Endothelial cell of umbilical vein (primary cell): Measurements from ENCODE around the gene MCC. TPM values are rescaled to one million over a fixed set of nuclear protein-coding genes. Genes with fewer than 3 reads are reported as not detected.

Experiments used
- BruUV-seq: library from RNA; stranded (reverse); fragments of 400-500 nt; replicated peaks from 2 replicates; lab custom pipeline; 2021; lab: Mats Ljungman, UMichigan
- CTCF ChIA-PET: fragments of 300-600, 350-600 bp; sonication (Branson Sonifier 250); formaldehyde crosslinking; loops from one replicate; lab custom pipeline; 2021; ENCODE audit warnings: antibody characterized with exemption, inconsistent platforms; lab: Charles Lee
- POLR2A ChIA-PET: fragments of 300-600, 350-600 bp; sonication (Branson Sonifier 250); formaldehyde crosslinking; loops from one replicate; lab custom pipeline; 2021; ENCODE audit warnings: antibody characterized with exemption, inconsistent platforms; lab: Charles Lee
- DNase-seq: peaks from one replicate; pipeline ENCODE4 v3.0.0-alpha.2; 2011; ENCODE audit warnings: low read depth, low spot score
- FAIRE-seq: peaks from 2 replicates; lab custom pipeline; 2011; peaks lifted over from hg19 to GRCh38; lab: Jason Lieb, UNC
- H2AFZ ChIP-seq: 2 replicates; pipeline ENCODE4 v1.6.0; 2012; ENCODE audit warnings: low read depth, low read length, control low read depth, inconsistent platforms
- H3K27ac ChIP-seq: 2 replicates; pipeline ENCODE4 v1.5.1; 2011; ENCODE audit warnings: low read depth, mild to moderate bottlenecking, control low read depth, low read length, moderate library complexity; ENCODE audit not compliant: insufficient read depth
- H3K27me3 ChIP-seq, 2 experiments: 2 replicates each; pipeline versions ENCODE4 v1.6.0 to v1.6.1; 2011; ENCODE audit warnings: low read length in 2 of 2, mixed read lengths in 1 of 2; ENCODE audit not compliant: control insufficient read depth in 2 of 2, insufficient read depth in 2 of 2
- H3K36me3 ChIP-seq, 2 experiments: 2 replicates in 1 of 2; 3 replicates in 1 of 2; pipeline ENCODE4 v1.5.1; 2011; ENCODE audit warnings: low read length in 2 of 2, mild to moderate bottlenecking in 1 of 2, moderate library complexity in 1 of 2; ENCODE audit not compliant: control insufficient read depth in 2 of 2, insufficient read depth in 2 of 2; ENCODE audit errors: extremely low read depth in 1 of 2
- H3K4me1 ChIP-seq: 3 replicates; pipeline ENCODE4 v1.5.1; 2011; ENCODE audit warnings: mild to moderate bottlenecking, low read length; ENCODE audit not compliant: control insufficient read depth, insufficient read depth; ENCODE audit errors: extremely low read depth
- H3K4me2 ChIP-seq: 2 replicates; pipeline ENCODE4 v1.6.1; 2011; ENCODE audit warnings: low read length, control low read depth, mixed read lengths; ENCODE audit not compliant: insufficient read depth
- H3K4me3 ChIP-seq, 3 experiments: fragments of 200-600 bp in 1 of 3; sonication (generic), shearing (Covaris generic) in 1 of 3; replicated peaks in 1 of 3; 2 replicates each; pipeline ENCODE4 v1.5.1; 2011 to 2016; ENCODE audit warnings: control low read depth in 3 of 3, low read length in 3 of 3, mild to moderate bottlenecking in 2 of 3, inconsistent platforms in 1 of 3, low read depth in 1 of 3, moderate library complexity in 1 of 3; ENCODE audit not compliant: insufficient read depth in 1 of 3
- H3K79me2 ChIP-seq: 2 replicates; pipeline ENCODE4 v1.6.0; 2012; ENCODE audit warnings: low read length, inconsistent platforms; ENCODE audit not compliant: control insufficient read depth, insufficient read depth
- H3K9ac ChIP-seq: replicated peaks from 2 replicates; pipeline ENCODE3; 2011; ENCODE audit warnings: low read length, control low read depth; ENCODE audit not compliant: insufficient read depth; ENCODE audit errors: extremely low read depth
- H3K9me1 ChIP-seq: replicated peaks from 3 replicates; pipeline ENCODE4 v1.6.0; 2011; ENCODE audit warnings: mild to moderate bottlenecking, low read length; ENCODE audit not compliant: control insufficient read depth, insufficient read depth; ENCODE audit errors: extremely low read depth
- H3K9me3 ChIP-seq: replicated peaks from 2 replicates; pipeline ENCODE4 v1.5.1; 2012; ENCODE audit warnings: low read length, inconsistent platforms; ENCODE audit not compliant: control insufficient read depth, insufficient read depth
- H4K20me1 ChIP-seq: replicated peaks from 2 replicates; pipeline ENCODE3; 2011; ENCODE audit warnings: mild to moderate bottlenecking, low read length; ENCODE audit not compliant: control insufficient read depth, insufficient read depth; ENCODE audit errors: extremely low read depth
- CTCF ChIP-seq, 2 donors: IDR thresholded peaks; 1 replicate in 1 of 2; 2 replicates in 1 of 2; pipeline ENCODE4 v1.5.1; 2011; ENCODE audit warnings: low read length in 2 of 2, mild to moderate bottlenecking in 2 of 2, moderate library complexity in 2 of 2, control low read depth in 1 of 2, inconsistent platforms in 1 of 2, low read depth in 1 of 2; ENCODE audit not compliant: insufficient read depth in 1 of 2; ENCODE audit errors: extremely low read depth in 1 of 2
- FOS ChIP-seq: IDR thresholded peaks from 2 replicates; pipeline ENCODE4 v1.6.1; 2011; ENCODE audit warnings: mild to moderate bottlenecking, low read length, moderate library complexity, borderline replicate concordance; ENCODE audit not compliant: insufficient read depth
- GATA2 ChIP-seq: IDR thresholded peaks from 2 replicates; pipeline ENCODE4 v1.7.0; 2011; ENCODE audit warnings: low read depth, mild to moderate bottlenecking, moderate library complexity, mixed read lengths, low read length; ENCODE audit not compliant: insufficient read length, insufficient read depth
- JUN ChIP-seq: IDR thresholded peaks from 2 replicates; pipeline ENCODE4 v1.6.1; 2011; ENCODE audit warnings: borderline replicate concordance, low read depth; ENCODE audit not compliant: insufficient read length, insufficient read depth
- MYC ChIP-seq: IDR thresholded peaks from one replicate; pipeline ENCODE4 v1.6.1; 2011; ENCODE audit warnings: mild to moderate bottlenecking, low read depth, low read length
- POLR2A ChIP-seq: IDR thresholded peaks from 2 replicates; pipeline ENCODE4 v1.6.1; 2012; ENCODE audit warnings: low read depth, mild to moderate bottlenecking, control low read depth, low read length
- dilution Hi-C: fragments of 300-500 bp; cut with MboI; formaldehyde crosslinking; loops from one replicate; pipeline ENCODE4 v1.15.0; 2019; ENCODE audit warnings: low sequenced_read_pairs; ENCODE audit not compliant: extremely low pct_ligation_motif_present
- intact Hi-C: fragments of 100-400 bp; cut with micrococcal nuclease; formaldehyde crosslinking; loops from one replicate; pipeline ENCODE4 v1.10.0; 2022
- polyA plus RNA-seq, 4 experiments: library from polyadenylated mRNA; depleted of rRNA in 3 of 4; stranded (reverse) in 3 of 4; unstranded in 1 of 4; fragments of >200 nt; gene quantifications; 2 replicates each; pipeline versions ENCODE4 v1.2.1 to v1.2.3, GENCODE V29; 2011 to 2012; ENCODE audit warnings: missing spikeins in 1 of 4
- total RNA-seq: library from RNA; stranded (reverse); gene quantifications from 2 replicates; pipeline ENCODE4 v1.2.3, GENCODE V29; 2021

Gene MCC
- total and polyA plus RNA-seq, 2 donors (not counting 3 experiments of a cell fraction or from before 2014, with no cell fraction given), result 6.9 to 27.5 TPM

GRCh38 chr5:113437111-113437510 is 51.1 kb downstream of the MCC start:
- BruUV-seq, result no TSS peak
- dilution Hi-C loops, result no loop called here
- H3K4me2 ChIP-seq, result no peak overlapping the region

More at GRCh38 chr5:113437111-113437510, 51.1 kb downstream of the MCC start:
- Histone ChIP-seq H2AFZ (no peak overlapping the region), H3K4me3 (no peak overlapping the region), H3K27me3 (peaks cover 0 to 2% of the 10 kb centered on the region in 2 experiments), H3K79me2 (no peaks in the 10 kb centered on the region), H3K9me1 (no peaks in the 10 kb centered on the region), H3K9ac (no peak overlapping the region), H4K20me1 (no peaks in the 10 kb centered on the region), H3K4me1 (no peaks in the 10 kb centered on the region), H3K9me3 (no peaks in the 10 kb centered on the region), H3K36me3 (no peaks in the 10 kb centered on the region), H3K27ac (no peak overlapping the region)
- intact Hi-C loops, result no loop called here
- ChIA-PET POLR2A (no interaction called here), CTCF (no interaction called here)
- DNase-seq, result no peak
- TF ChIP-seq FOS, result no peak
- no peak for TF ChIP-seq GATA2
- no peak for TF ChIP-seq POLR2A
- TF ChIP-seq CTCF (IDR thresholded peaks at IDR 0.05; ENCODE audit: extremely low read depth in 1 of 2, insufficient read depth in 1 of 2, low read depth in 1 of 2, low read length in 2 of 2), result no peak
- no peak for TF ChIP-seq MYC
- TF ChIP-seq JUN, result no peak
- no peak for FAIRE-seq
